IPS-20b (cell line): Measurements from ENCODE around the gene HM13.
"Not testable (repeated sequence)": the region's sequence is repeated elsewhere in the genome, so short reads cannot be mapped to it uniquely, and the experiment has no call there.

Experiments used
- H3K27ac ChIP-seq: one replicate; pipeline ENCODE4 v1.5.1; 2013; ENCODE audit warnings: low read length
- H3K27me3 ChIP-seq: 2 replicates; pipeline ENCODE4 v1.6.1; 2013; ENCODE audit warnings: mild to moderate bottlenecking, low read length, inconsistent platforms; ENCODE audit not compliant: insufficient read depth
- H3K36me3 ChIP-seq: 2 replicates; pipeline ENCODE4 v1.6.1; 2013; ENCODE audit warnings: low read depth, mild to moderate bottlenecking, inconsistent platforms, low read length, moderate library complexity; ENCODE audit not compliant: insufficient read depth
- H3K4me1 ChIP-seq: 2 replicates; pipeline ENCODE4 v1.6.1; 2013; ENCODE audit warnings: mild to moderate bottlenecking, control low read depth, inconsistent platforms, low read length, moderate library complexity; ENCODE audit not compliant: insufficient read depth
- H3K4me3 ChIP-seq: 2 replicates; pipeline ENCODE4 v1.5.1; 2013; ENCODE audit warnings: mild to moderate bottlenecking, low read length, inconsistent platforms
- H3K9ac ChIP-seq: 2 replicates; pipeline ENCODE4 v1.6.1; 2013; ENCODE audit warnings: low read depth, mild to moderate bottlenecking, inconsistent platforms, low read length, moderate library complexity
- H3K9me3 ChIP-seq: 2 replicates; pipeline ENCODE4 v1.6.1; 2013; ENCODE audit warnings: mild to moderate bottlenecking, low read depth, low read length, inconsistent platforms; ENCODE audit not compliant: insufficient read depth

The HM13 gene

DNA sequence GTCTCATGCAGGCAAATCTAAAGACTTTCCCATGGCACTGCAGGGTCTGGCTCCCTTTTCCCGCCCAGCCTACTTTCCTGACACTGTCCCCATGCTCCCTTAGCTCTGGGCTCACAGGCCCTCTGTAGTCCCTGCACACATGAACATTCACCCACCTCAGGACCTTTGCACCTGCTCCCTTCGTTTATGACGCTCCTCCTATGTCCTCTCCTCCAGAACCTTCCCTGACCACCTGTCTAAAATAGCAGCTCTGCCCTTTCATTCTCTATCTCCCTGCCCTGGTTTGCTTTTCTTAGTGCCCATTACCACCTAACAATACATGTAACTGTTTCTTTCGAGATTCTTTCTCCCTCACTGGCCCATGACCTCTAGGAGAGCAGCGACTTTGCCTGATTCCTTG is 22.3 kb downstream of the HM13 start:
- peaks cover 91% of the 10 kb centered on the region for H3K36me3 ChIP-seq
- H3K4me3 ChIP-seq, result no peak overlapping the region
- no peaks in the 10 kb centered on the region for H3K4me1 ChIP-seq
- H3K27me3 ChIP-seq, result no peaks in the 10 kb centered on the region
- H3K27ac ChIP-seq, result no peak overlapping the region
- no peaks in the 10 kb centered on the region for H3K9me3 ChIP-seq
- H3K9ac ChIP-seq, result no peak overlapping the region

DNA sequence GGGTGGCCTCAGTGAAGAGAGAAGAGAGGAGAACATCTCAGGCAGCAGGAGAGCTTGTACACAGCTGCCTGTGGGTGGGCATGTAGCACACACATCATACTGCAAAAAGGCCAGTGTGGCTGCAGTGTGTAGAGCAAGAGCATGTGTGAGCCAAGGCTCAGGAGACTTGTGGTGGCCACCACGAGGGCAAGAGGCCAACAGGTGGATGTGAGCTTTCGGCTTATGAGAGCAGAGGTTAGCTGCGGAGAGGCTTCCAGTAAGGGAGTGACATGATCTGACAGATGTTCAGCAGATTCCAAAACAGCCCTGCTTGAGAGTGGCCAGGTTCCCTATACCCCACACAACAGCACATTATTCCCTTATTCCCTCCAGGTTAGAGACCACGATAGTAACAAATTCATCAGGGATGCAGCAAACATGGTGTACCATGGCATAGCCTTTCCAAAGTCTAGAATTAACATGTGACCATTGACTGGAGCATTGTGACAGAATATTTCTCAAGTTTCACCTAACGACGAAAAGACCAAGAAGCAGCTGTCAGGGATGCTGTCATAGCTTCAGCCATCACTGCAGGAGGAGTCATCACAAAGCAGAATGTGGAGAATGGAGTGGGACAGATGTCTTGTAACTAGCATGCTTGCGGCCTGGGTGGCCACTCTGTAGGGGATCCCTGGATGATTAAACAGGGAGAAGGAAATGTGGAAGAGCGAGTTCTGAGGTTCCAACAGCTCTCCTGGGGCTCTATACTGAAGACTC is 23.1 kb downstream of the HM13 start:
- no peaks in the 10 kb centered on the region for H3K4me1 ChIP-seq
- H3K9me3 ChIP-seq, result no peaks in the 10 kb centered on the region
- H3K36me3 ChIP-seq, result peaks cover 91% of the 10 kb centered on the region
- H3K4me3 ChIP-seq, result no peak overlapping the region
- no peak overlapping the region for H3K27ac ChIP-seq
- no peak overlapping the region for H3K9ac ChIP-seq
- H3K27me3 ChIP-seq, result no peaks in the 10 kb centered on the region

DNA sequence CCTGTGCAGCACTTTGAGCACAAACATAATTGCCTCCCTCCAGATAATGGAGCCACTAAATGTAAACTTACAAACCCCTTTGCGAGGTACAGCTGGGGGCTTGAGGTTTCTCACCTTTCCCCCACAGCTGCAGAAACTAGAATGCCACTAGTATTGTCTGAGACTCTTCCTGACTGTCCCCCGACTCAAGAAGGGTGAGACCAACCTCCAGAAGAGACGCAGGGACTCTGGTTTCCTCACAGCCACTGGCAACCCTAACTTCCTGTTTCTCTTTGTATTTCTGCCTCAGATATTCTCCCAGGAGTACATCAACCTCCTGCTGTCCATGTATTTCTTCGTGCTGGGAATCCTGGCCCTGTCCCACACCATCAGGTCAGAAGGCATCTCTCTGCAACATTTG is 23.6 kb downstream of the HM13 start:
- H3K27me3 ChIP-seq, result no peaks in the 10 kb centered on the region
- no peak overlapping the region for H3K4me3 ChIP-seq
- no peak overlapping the region for H3K9ac ChIP-seq
- no peak overlapping the region for H3K27ac ChIP-seq
- H3K36me3 ChIP-seq, result peaks cover 91% of the 10 kb centered on the region
- H3K4me1 ChIP-seq, result no peaks in the 10 kb centered on the region
- H3K9me3 ChIP-seq, result no peaks in the 10 kb centered on the region

DNA sequence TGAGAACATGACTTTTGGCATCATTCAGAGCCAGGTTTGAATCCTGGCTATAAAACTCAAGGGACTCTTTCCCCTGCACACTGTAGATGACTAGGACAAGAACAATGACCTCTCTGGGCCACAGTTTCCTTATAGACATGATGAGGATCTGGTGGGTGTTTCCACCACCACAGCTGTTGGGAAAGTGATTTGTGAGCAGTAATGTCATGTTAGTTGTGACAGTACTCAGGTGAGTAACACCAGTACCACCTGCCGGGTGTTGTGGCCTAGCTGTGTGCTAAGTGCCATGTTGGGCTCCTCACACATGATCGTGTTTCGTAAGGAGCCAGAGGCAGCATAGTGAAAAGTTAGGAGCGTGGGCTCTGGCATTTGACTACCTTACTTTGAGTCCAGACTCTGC is 24.1 kb downstream of the HM13 start:
- no peaks in the 10 kb centered on the region for H3K4me1 ChIP-seq
- H3K4me3 ChIP-seq, result no peak overlapping the region
- H3K9ac ChIP-seq, result no peak overlapping the region
- peaks cover 88% of the 10 kb centered on the region for H3K36me3 ChIP-seq
- no peak overlapping the region for H3K27ac ChIP-seq
- H3K9me3 ChIP-seq, result no peaks in the 10 kb centered on the region
- H3K27me3 ChIP-seq, result no peaks in the 10 kb centered on the region

DNA sequence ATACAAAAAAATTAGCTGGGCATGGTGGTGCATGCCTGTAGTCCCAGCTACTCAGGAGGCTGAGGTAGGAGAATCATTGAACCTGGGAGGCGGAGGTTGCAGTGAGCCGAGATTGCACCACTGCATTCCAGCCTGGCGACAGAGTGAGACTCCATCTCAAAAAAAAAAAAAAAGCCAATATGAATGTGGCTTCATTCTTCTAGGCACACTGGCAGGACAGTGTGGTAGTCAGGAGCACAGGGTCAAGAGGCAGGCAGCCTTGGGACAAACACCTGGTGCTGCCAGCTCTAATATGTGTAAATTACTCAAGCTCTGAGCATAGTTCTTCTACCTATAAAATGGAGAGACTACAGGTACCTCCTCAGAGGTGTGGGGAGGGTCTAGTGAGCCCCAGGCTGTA is 25.4 kb downstream of the HM13 start:
- H3K4me3 ChIP-seq, H3K27me3 ChIP-seq, H3K4me1 ChIP-seq, H3K9me3 ChIP-seq, H3K9ac ChIP-seq, H3K27ac ChIP-seq: not testable (repeated sequence)
- H3K36me3 ChIP-seq, result peaks cover 84% of the 10 kb centered on the region

DNA sequence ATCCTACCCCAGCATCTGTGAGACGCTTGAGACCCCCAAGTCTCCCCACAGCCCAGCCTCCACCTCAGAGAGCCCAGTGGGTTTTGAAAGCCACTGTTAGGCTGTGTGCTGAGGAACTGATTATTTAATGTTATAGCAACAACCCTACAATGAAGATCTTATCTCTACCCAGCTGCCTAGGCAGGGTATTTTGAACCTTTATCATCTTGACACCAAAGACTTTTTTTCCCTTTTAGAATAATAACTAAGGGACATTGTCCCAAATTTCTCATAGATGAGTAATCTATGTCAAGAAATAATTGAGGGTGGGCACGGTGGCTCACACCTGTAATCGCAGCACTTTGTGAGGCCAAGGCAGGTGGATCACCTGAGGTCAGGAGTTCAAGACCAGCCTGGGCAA is 26.2 kb downstream of the HM13 start:
- H3K27ac ChIP-seq, result no peak overlapping the region

DNA sequence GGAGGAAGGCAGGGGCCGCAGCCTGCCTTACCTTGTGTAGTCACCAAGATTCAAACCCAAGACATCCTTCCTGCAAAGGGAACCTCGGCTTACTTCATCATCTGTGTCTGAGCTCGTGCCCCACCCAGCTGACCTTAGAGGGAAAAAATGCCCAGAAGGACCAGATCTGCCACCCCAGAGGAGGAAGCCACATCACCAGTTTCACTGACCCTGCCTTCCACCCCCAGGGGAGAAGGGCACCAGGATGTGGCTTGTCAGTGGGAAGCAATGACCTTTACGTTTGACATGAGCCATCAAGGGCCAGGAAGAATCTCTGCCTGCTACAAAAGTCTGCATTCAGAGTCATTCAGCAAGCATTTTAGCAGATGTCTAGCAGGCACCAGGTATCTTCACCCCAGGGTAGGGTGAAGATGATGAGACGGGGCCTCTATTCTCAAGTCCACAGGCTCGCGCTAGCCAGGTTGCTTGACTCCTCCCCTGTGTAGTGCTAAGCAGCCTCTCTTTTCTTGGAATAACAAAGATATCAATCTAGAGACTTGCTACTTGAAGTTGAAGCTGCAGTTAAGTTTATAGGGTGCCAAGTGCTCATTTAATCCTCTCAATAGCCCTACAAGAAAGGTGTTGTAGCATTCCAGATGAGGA is 28.1 kb downstream of the HM13 start:
- Histone ChIP-seq H3K4me1 (no peaks in the 10 kb centered on the region), H3K27ac (no peak overlapping the region), H3K9ac (no peak overlapping the region), H3K27me3 (no peaks in the 10 kb centered on the region), H3K4me3 (no peak overlapping the region), H3K36me3 (peaks cover 71% of the 10 kb centered on the region), H3K9me3 (no peaks in the 10 kb centered on the region)

More for the DNA sequence above, 26.2 kb downstream of the HM13 start:
- Histone ChIP-seq H3K9ac (no peak overlapping the region), H3K27me3 (no peaks in the 10 kb centered on the region), H3K4me1 (no peaks in the 10 kb centered on the region), H3K36me3 (peaks cover 85% of the 10 kb centered on the region), H3K9me3 (no peaks in the 10 kb centered on the region), H3K4me3 (no peak overlapping the region)

DNA sequence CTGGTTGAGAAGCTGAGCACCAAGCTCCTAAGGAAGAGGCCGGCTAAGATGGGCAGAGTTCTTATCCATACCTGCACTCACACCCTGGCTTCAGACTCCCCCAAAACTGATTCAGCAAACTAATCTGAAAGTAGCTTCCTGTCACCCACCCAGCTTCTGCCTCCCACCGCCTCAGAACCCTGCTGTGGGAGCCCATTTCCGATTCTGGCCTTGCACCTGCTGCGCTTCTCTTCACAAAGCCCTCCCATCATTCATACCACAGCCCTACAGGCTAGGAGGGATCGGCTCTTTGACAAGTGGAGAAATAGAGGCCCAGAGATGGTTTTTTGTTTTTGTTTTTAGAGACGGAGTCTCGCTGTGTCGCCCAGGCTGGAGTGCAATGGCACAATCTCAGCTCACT is 28.7 kb downstream of the HM13 start:
- H3K4me3 ChIP-seq, result no peak overlapping the region
- H3K4me1 ChIP-seq, result no peaks in the 10 kb centered on the region
- H3K9me3 ChIP-seq, result no peaks in the 10 kb centered on the region
- H3K27ac ChIP-seq, result no peak overlapping the region
- H3K27me3 ChIP-seq, result no peaks in the 10 kb centered on the region
- peaks cover 71% of the 10 kb centered on the region for H3K36me3 ChIP-seq
- no peak overlapping the region for H3K9ac ChIP-seq

DNA sequence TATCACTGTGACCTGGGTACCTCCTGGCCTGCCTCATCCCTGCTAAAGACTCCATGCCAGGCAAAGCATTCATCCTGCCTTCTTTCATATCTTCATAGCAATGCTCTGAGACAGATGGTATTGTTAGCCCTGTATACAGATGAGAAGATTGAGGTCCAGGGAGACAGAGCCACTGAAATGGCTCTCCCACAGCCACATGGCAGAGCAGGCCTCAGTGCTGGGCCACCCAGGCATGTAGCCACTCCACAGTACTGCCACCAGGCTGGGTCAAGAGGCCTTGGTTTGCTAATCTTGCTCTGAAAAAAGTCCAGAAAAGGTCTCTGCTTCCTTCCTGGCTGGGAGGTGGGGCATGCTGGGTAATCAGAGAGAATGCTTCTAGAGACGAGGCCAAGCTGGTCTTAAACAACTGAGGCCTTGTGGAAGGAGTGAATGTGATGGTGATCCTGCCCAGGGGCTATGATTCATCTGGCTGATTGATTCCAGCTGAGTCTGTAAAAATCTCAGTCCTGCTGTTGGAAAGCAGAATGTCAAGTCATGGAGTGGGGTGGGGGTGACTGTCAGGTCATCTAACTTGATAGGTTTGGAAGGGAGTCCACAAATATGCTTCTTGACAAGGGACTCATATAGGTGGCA is 29.8 kb downstream of the HM13 start:
- Histone ChIP-seq H3K27ac (no peak overlapping the region), H3K9ac (no peak overlapping the region), H3K36me3 (peaks cover 71% of the 10 kb centered on the region), H3K4me1 (no peaks in the 10 kb centered on the region), H3K9me3 (no peaks in the 10 kb centered on the region), H3K4me3 (no peak overlapping the region), H3K27me3 (no peaks in the 10 kb centered on the region)

DNA sequence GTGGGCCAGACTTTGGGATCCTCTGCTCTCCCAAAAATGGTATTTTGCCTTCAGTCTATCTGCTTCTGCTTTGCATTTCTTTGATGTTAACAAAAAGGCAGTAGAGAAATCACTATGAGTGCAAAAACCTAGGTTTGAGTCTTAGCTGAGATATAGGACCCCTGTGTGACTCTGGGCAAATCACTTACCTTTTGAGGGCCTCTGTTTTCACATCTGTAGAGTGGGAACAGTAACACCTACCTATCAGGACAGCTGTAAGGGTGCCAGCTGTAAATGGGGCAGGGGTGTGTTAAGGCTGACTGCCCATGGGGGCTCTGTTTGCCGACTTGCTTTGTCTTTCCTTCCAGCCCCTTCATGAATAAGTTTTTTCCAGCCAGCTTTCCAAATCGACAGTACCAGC is 30.4 kb downstream of the HM13 start:
- Histone ChIP-seq H3K9me3 (no peaks in the 10 kb centered on the region), H3K36me3 (peaks cover 71% of the 10 kb centered on the region), H3K9ac (no peak overlapping the region), H3K4me3 (no peak overlapping the region), H3K27me3 (no peaks in the 10 kb centered on the region), H3K27ac (no peak overlapping the region), H3K4me1 (no peaks in the 10 kb centered on the region)

DNA sequence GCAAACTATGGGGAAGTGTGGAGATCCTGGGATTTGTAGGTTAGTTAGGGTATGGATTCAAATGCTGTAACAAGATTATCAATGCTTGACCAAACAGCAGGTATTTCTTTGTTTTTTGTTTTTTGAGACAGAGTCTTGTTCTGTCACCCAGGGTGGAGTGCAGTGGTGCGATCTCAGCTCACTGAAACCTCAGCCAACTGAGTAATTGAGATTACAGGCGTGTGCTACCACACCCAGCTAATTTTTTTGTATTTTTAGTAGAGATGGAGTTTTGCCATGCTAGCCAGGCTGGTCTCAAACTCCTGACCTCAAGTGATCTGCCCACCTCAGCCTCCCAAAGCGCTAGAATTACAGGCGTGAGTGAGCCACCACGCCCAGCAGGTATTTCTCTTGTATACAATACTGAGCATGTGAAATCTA is 31.4 kb downstream of the HM13 start:
- H3K9me3 ChIP-seq, H3K27ac ChIP-seq, H3K9ac ChIP-seq, H3K27me3 ChIP-seq, H3K4me1 ChIP-seq, H3K4me3 ChIP-seq: not testable (repeated sequence)
- H3K36me3 ChIP-seq, result peaks cover 72% of the 10 kb centered on the region
